NAMALWA (cell line): Measurements from ENCODE around the gene ADGRG7.

ENCODE experiments used
- DNase-seq: peaks from one replicate; pipeline ENCODE4 v3.0.0-alpha.2; 2015; ENCODE audit warnings: low spot score

Gene ADGRG7

GRCh38 chr3:100602506-100603444 lies 6.6 kb upstream of the ADGRG7 start:
- peak; percentile 9 for DNase-seq

GRCh38 chr3:100603469-100603868 lies 5.9 kb upstream of the ADGRG7 start:
- peak; percentile 31 for DNase-seq

- no peak for DNase-seq
Observed at GRCh38 chr3:100605358-100605757, 4.0 kb upstream of the ADGRG7 start.

- DNase-seq, result peak; percentile 6
Observed at GRCh38 chr3:100606894-100607512, 2.4 kb upstream of the ADGRG7 start.

- no peak for DNase-seq
Observed at GRCh38 chr3:100609963-100610362, 562 bp downstream of the ADGRG7 start.

GRCh38 chr3:100611221-100611620 lies 1.8 kb downstream of the ADGRG7 start:
- DNase-seq, result no peak

- no peak for DNase-seq
Observed at GRCh38 chr3:100613721-100614390, 4.5 kb downstream of the ADGRG7 start.

- DNase-seq, result no peak
Observed at GRCh38 chr3:100614941-100615340, 5.5 kb downstream of the ADGRG7 start.

- DNase-seq, result no peak
Observed at GRCh38 chr3:100615684-100616083, 6.3 kb downstream of the ADGRG7 start.

GRCh38 chr3:100621251-100621650 lies 11.8 kb downstream of the ADGRG7 start:
- DNase-seq, result no peak

- no peak for DNase-seq
Observed at GRCh38 chr3:100627491-100627890, 18.1 kb downstream of the ADGRG7 start.

GRCh38 chr3:100629421-100630127 lies 20.2 kb downstream of the ADGRG7 start:
- no peak for DNase-seq

GRCh38 chr3:100630664-100631063 lies 21.3 kb downstream of the ADGRG7 start:
- no peak for DNase-seq

- no peak for DNase-seq
Observed at GRCh38 chr3:100631236-100631635, 21.8 kb downstream of the ADGRG7 start.

GRCh38 chr3:100634493-100635272 lies 25.3 kb downstream of the ADGRG7 start:
- DNase-seq, result peak; percentile 23

- DNase-seq, result no peak
Observed at GRCh38 chr3:100635273-100635701, 25.9 kb downstream of the ADGRG7 start.

GRCh38 chr3:100637197-100637631 lies 27.8 kb downstream of the ADGRG7 start:
- no peak for DNase-seq

- no peak for DNase-seq
Observed at GRCh38 chr3:100640633-100641032, 31.2 kb downstream of the ADGRG7 start.

- no peak for DNase-seq
Observed at GRCh38 chr3:100641471-100642032, 32.2 kb downstream of the ADGRG7 start.

- no peak for DNase-seq
Observed at GRCh38 chr3:100645913-100646312, 36.5 kb downstream of the ADGRG7 start.

- DNase-seq, result no peak
Observed at GRCh38 chr3:100647171-100647570, 37.8 kb downstream of the ADGRG7 start.
